DND-41 (cell line): ENCODE results near the gene ACAD11.

Experiments used
- ATAC-seq: fragments of 200-7000 bp; cut with Tn5 transposase; 3 replicates; pipeline ENCODE4 v1.9.1; 2021; ENCODE audit warnings: low read depth; ENCODE audit not compliant: insufficient read depth
- DNase-seq: peaks from one replicate; pipeline ENCODE4 v3.0.0-alpha.2; 2020
- H2AFZ ChIP-seq: 2 replicates; pipeline ENCODE4 v1.6.0; 2012; ENCODE audit warnings: low read depth, low read length
- H3K27ac ChIP-seq: 2 replicates; pipeline ENCODE4 v1.5.1; 2012; ENCODE audit warnings: low read length, inconsistent platforms
- H3K27me3 ChIP-seq: fragments of 200-600 bp; sonication (generic); 2 replicates; pipeline ENCODE4 v1.6.0; 2012; ENCODE audit warnings: low read length, mild to moderate bottlenecking, inconsistent platforms; ENCODE audit not compliant: insufficient read depth, poor library complexity
- H3K36me3 ChIP-seq: 2 replicates; pipeline ENCODE4 v1.5.1; 2012; ENCODE audit warnings: low read length, inconsistent platforms; ENCODE audit not compliant: insufficient read depth
- H3K4me1 ChIP-seq: 2 replicates; pipeline ENCODE4 v1.5.1; 2012; ENCODE audit warnings: mild to moderate bottlenecking, low read length; ENCODE audit not compliant: insufficient read depth
- H3K4me2 ChIP-seq: 2 replicates; pipeline ENCODE4 v1.6.0; 2012; ENCODE audit warnings: mild to moderate bottlenecking, moderate library complexity, low read length, inconsistent platforms; ENCODE audit not compliant: insufficient read depth
- H3K4me3 ChIP-seq, 2 experiments: fragments of 200-600 bp in 1 of 2; shearing (Covaris generic) in 1 of 2; 2 replicates each; pipeline ENCODE4 v1.5.1; 2012 to 2016; ENCODE audit warnings: inconsistent platforms in 2 of 2, low read length in 2 of 2, mild to moderate bottlenecking in 2 of 2, low read depth in 1 of 2, moderate library complexity in 1 of 2
- H3K79me2 ChIP-seq: 2 replicates; pipeline ENCODE4 v1.6.0; 2012; ENCODE audit warnings: low read length, inconsistent platforms; ENCODE audit not compliant: insufficient read depth
- H3K9ac ChIP-seq: 2 replicates; pipeline ENCODE4 v1.6.0; 2012; ENCODE audit warnings: low read depth, mild to moderate bottlenecking, inconsistent platforms, low read length, moderate library complexity
- H3K9me3 ChIP-seq: 2 replicates; pipeline ENCODE4 v1.5.1; 2012; ENCODE audit warnings: low read length, moderate library complexity, mild to moderate bottlenecking, inconsistent platforms; ENCODE audit not compliant: insufficient read depth, severe bottlenecking
- H4K20me1 ChIP-seq: 2 replicates; pipeline ENCODE4 v1.6.0; 2012; ENCODE audit warnings: low read length; ENCODE audit not compliant: insufficient read depth
- CTCF ChIP-seq: IDR thresholded peaks from 2 replicates; pipeline ENCODE4 v1.5.1; 2012; ENCODE audit warnings: borderline replicate concordance, low read length, moderate library complexity, mild to moderate bottlenecking; ENCODE audit not compliant: poor library complexity, severe bottlenecking; ENCODE audit errors: extremely low read depth
- EZH2 ChIP-seq: IDR thresholded peaks from 3 replicates; pipeline ENCODE4 v1.6.1; 2012; ENCODE audit warnings: borderline replicate concordance, low read depth, mild to moderate bottlenecking, moderate library complexity, low read length, inconsistent platforms; ENCODE audit not compliant: severe bottlenecking

Gene ACAD11

GRCh38 chr3:132694991-132695390, 35.4 kb upstream of the ACAD11 start:
- no peak for ATAC-seq
- Histone ChIP-seq H3K27ac (no peak overlapping the region), H3K36me3 (peaks cover 29% of the 10 kb centered on the region; the same call in 1 of the 2 replicates)

GRCh38 chr3:132690040-132690439, 30.4 kb upstream of the ACAD11 start:
- H3K27me3 ChIP-seq, result no peaks in the 10 kb centered on the region
- H3K4me1 ChIP-seq, result no peaks in the 10 kb centered on the region
- H3K9ac ChIP-seq, result no peak overlapping the region
- DNase-seq (no peak), ATAC-seq (no peak)
- H3K4me2 ChIP-seq, result no peak overlapping the region
- no peaks in the 10 kb centered on the region for H3K79me2 ChIP-seq
- no peak for TF ChIP-seq EZH2
- TF ChIP-seq CTCF, result no peak
- H2AFZ ChIP-seq, result no peak overlapping the region
- no peaks in the 10 kb centered on the region for H4K20me1 ChIP-seq
- H3K36me3 ChIP-seq, result peaks cover 46% of the 10 kb centered on the region
- H3K4me3 ChIP-seq, result no peak overlapping the region
- no peak overlapping the region for H3K27ac ChIP-seq
- H3K9me3 ChIP-seq, result no peaks in the 10 kb centered on the region

More at GRCh38 chr3:132694991-132695390, 35.4 kb upstream of the ACAD11 start:
- no peak overlapping the region for H2AFZ ChIP-seq
- H3K4me2 ChIP-seq, result no peak overlapping the region
- no peak overlapping the region for H3K4me3 ChIP-seq
- no peak overlapping the region for H3K9ac ChIP-seq
- no peaks in the 10 kb centered on the region for H3K9me3 ChIP-seq
- no peaks in the 10 kb centered on the region for H3K79me2 ChIP-seq
- H3K27me3 ChIP-seq, result no peaks in the 10 kb centered on the region
- H4K20me1 ChIP-seq, result no peaks in the 10 kb centered on the region
- TF ChIP-seq CTCF (no peak), EZH2 (no peak)
- DNase-seq, result no peak
- no peaks in the 10 kb centered on the region for H3K4me1 ChIP-seq

- no peaks in the 10 kb centered on the region for H4K20me1 ChIP-seq
- H2AFZ ChIP-seq, result no peak overlapping the region
- DNase-seq, result no peak
- no peaks in the 10 kb centered on the region for H3K79me2 ChIP-seq
- peaks cover 42% of the 10 kb centered on the region for H3K36me3 ChIP-seq
- no peak overlapping the region for H3K27ac ChIP-seq
- no peak overlapping the region for H3K4me2 ChIP-seq
- H3K4me1 ChIP-seq, result no peaks in the 10 kb centered on the region
- no peaks in the 10 kb centered on the region for H3K27me3 ChIP-seq
- ATAC-seq, result no peak
- TF ChIP-seq CTCF (no peak), EZH2 (no peak)
- H3K4me3 ChIP-seq, result no peak overlapping the region
- H3K9ac ChIP-seq, result no peak overlapping the region
- H3K9me3 ChIP-seq, result no peaks in the 10 kb centered on the region
Measured at GRCh38 chr3:132682201-132682600, 22.6 kb upstream of the ACAD11 start.

- Histone ChIP-seq H3K27me3 (no peaks in the 10 kb centered on the region), H3K9me3 (no peaks in the 10 kb centered on the region), H3K27ac (no peak overlapping the region), H3K4me1 (no peaks in the 10 kb centered on the region), H3K4me3 (no peak overlapping the region), H3K79me2 (no peaks in the 10 kb centered on the region), H3K36me3 (peaks cover 50% of the 10 kb centered on the region), H3K4me2 (no peak overlapping the region), H4K20me1 (no peaks in the 10 kb centered on the region), H2AFZ (no peak overlapping the region), H3K9ac (no peak overlapping the region)
- DNase-seq, result no peak
- ATAC-seq, result no peak
- TF ChIP-seq CTCF (no peak), EZH2 (no peak)
Measured at GRCh38 chr3:132681421-132681820, 21.8 kb upstream of the ACAD11 start.
